Measurements from ENCODE around the gene MRPL51. TPM values are rescaled to one million over a fixed set of nuclear protein-coding genes. Genes with fewer than 3 reads are reported as not detected.
"Not testable (repeated sequence)": the region's sequence is repeated elsewhere in the genome, so short reads cannot be mapped to it uniquely, and the experiment has no call there.

MRPL51 gene
- total and polyA plus RNA-seq, 2 donors (not counting 1 experiment from before 2014, with no cell fraction given): 18.6 to 72.6 TPM

DNA sequence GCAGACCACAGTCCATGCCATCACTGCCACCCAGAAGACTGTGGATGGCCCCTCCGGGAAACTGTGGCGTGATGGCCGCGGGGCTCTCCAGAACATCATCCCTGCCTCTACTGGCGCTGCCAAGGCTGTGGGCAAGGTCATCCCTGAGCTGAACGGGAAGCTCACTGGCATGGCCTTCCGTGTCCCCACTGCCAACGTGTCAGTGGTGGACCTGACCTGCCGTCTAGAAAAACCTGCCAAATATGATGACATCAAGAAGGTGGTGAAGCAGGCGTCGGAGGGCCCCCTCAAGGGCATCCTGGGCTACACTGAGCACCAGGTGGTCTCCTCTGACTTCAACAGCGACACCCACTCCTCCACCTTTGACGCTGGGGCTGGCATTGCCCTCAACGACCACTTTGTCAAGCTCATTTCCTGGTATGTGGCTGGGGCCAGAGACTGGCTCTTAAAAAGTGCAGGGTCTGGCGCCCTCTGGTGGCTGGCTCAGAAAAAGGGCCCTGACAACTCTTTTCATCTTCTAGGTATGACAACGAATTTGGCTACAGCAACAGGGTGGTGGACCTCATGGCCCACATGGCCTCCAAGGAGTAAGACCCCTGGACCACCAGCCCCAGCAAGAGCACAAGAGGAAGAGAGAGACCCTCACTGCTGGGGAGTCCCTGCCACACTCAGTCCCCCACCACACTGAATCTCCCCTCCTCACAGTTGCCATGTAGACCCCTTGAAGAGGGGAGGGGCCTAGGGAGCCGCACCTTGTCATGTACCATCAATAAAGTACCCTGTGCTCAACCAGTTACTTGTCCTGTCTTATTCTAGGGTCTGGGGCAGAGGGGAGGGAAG lies 44.7 kb upstream of the MRPL51 start:
- CTCF ChIA-PET: interaction anchor here (0.5 to 7.0 kb wide), 43 partner anchors 12 to 342 kb away, joined by 3 to 222 read pairs (median 3); partner anchors contain the start of genes CD27, CDCA3, IFFO1 and MRPL51
- Histone ChIP-seq H3K27ac (ENCODE audit: low read length in 2 of 2) (peak overlapping the region; percentile 34 to 55), H3K36me3 (replicated peaks in 1 of 2; ENCODE audit: control extremely low read depth in 1 of 2, control insufficient read depth in 1 of 2, extremely low read depth in 1 of 2, insufficient read depth in 2 of 2, low read length in 1 of 2) (peaks cover 0 to 37% of the 10 kb centered on the region in 2 experiments), H3K4me1 (ENCODE audit: control insufficient read depth in 2 of 2, insufficient read depth in 2 of 2, low read length in 2 of 2) (peaks cover 34 to 49% of the 10 kb centered on the region in 2 donors), H3K79me2 (ENCODE audit: control insufficient read depth, insufficient read depth, low read length) (peaks cover 10% of the 10 kb centered on the region), H4K20me1 (ENCODE audit: control insufficient read depth, insufficient read depth, low read length, poor library complexity, severe bottlenecking) (peaks cover 31% of the 10 kb centered on the region)
- intact Hi-C loops (cut with micrococcal nuclease): loop anchor here (1.0 to 5.0 kb wide), 4 partner anchors 72 to 341 kb away; no protein-coding TSS in a partner anchor
- not testable (repeated sequence) for H2AFZ ChIP-seq (ENCODE audit: insufficient read depth, low read depth, low read length, poor library complexity, severe bottlenecking); H3K27me3 Mint-ChIP-seq; H3K9me3 ChIP-seq (ENCODE audit: control extremely low read depth in 1 of 3, control insufficient read depth in 2 of 3, insufficient read depth in 1 of 3, low read length in 2 of 3); H3K27me3 ChIP-seq (replicated peaks in 1 of 4; ENCODE audit: control extremely low read depth in 1 of 4, control insufficient read depth in 3 of 4, insufficient read depth in 4 of 4, low read length in 3 of 4); H3K4me3 ChIP-seq (ENCODE audit: control extremely low read depth in 1 of 5, extremely low read depth in 1 of 5, insufficient read depth in 1 of 5, low read depth in 2 of 5, low read length in 4 of 5); H3K9ac ChIP-seq (ENCODE audit: low read length); ATAC-seq (ENCODE audit: low read depth); H3K9me3 Mint-ChIP-seq (ENCODE audit: insufficient read depth); H3K4me2 ChIP-seq (replicated peaks; ENCODE audit: low read depth, low read length, poor library complexity, severe bottlenecking)
- POLR2A ChIA-PET: interaction anchor here (0.6 to 5.4 kb wide), 4 partner anchors 67 to 113 kb away, joined by 3 to 39 read pairs (median 12); partner anchors contain the start of gene VAMP1
- peak; percentile 89 for DNase-seq
- 59% methylated on average over 14 of the region's 17 CpGs for WGBS (ENCODE audit: insufficient coverage)
- Mint-ChIP-seq H3K4me3 (peak overlapping the region; percentile 58), H3K4me1 (peaks cover 57% of the 10 kb centered on the region), H3K27ac (peak overlapping the region; percentile 88)
- peak; percentile 83 for TF ChIP-seq CTCF (IDR thresholded peaks at IDR 0.05)
